Stimulated activated CD4-positive, alpha-beta T cell treated with anti-CD3 and anti-CD28 coated beads, Interleukin-2, amount 100 ng/mL, for 24 hours (primary cell): Measurements from ENCODE around the gene WWOX.

ENCODE experiments used
- DNase-seq, 2 donors: peaks; one replicate each; pipeline ENCODE4 v3.0.0-alpha.2; 2020

WWOX gene

GRCh38 chr16:78785218-78785617 is 685.8 kb downstream of the WWOX start:
- no peak for DNase-seq

GRCh38 chr16:78786635-78787034 is 687.2 kb downstream of the WWOX start:
- DNase-seq = no peak

GRCh38 chr16:78788276-78788675 is 688.8 kb downstream of the WWOX start:
- DNase-seq = no peak

- DNase-seq = no peak
Measured at GRCh38 chr16:78788696-78789095, 689.2 kb downstream of the WWOX start.

GRCh38 chr16:78789561-78789960 is 690.1 kb downstream of the WWOX start:
- DNase-seq = no peak

- DNase-seq = no peak
Measured at GRCh38 chr16:78791011-78791410, 691.6 kb downstream of the WWOX start.

GRCh38 chr16:78791926-78792325 is 692.5 kb downstream of the WWOX start:
- no peak for DNase-seq

GRCh38 chr16:78792952-78793351 is 693.5 kb downstream of the WWOX start:
- DNase-seq = no peak

GRCh38 chr16:78794581-78795250 is 695.3 kb downstream of the WWOX start:
- no peak for DNase-seq

GRCh38 chr16:78795433-78795832 is 696.0 kb downstream of the WWOX start:
- DNase-seq = no peak

GRCh38 chr16:78796221-78796866 is 696.9 kb downstream of the WWOX start:
- peak in 1 of 2 donors; percentile 33 for DNase-seq

GRCh38 chr16:78799429-78799828 is 700.0 kb downstream of the WWOX start:
- DNase-seq = no peak

GRCh38 chr16:78800523-78800922 is 701.1 kb downstream of the WWOX start:
- no peak for DNase-seq

- DNase-seq = no peak
Measured at GRCh38 chr16:78804058-78804735, 704.7 kb downstream of the WWOX start.

GRCh38 chr16:78805556-78805955 is 706.1 kb downstream of the WWOX start:
- no peak for DNase-seq

GRCh38 chr16:78811247-78811646 is 711.8 kb downstream of the WWOX start:
- DNase-seq = no peak

GRCh38 chr16:78812582-78812981 is 713.1 kb downstream of the WWOX start:
- DNase-seq = no peak

- no peak for DNase-seq
Measured at GRCh38 chr16:78813661-78814311, 714.3 kb downstream of the WWOX start.

- no peak for DNase-seq
Measured at GRCh38 chr16:78815713-78816112, 716.3 kb downstream of the WWOX start.

- no peak for DNase-seq
Measured at GRCh38 chr16:78816499-78817195, 717.2 kb downstream of the WWOX start.

- no peak for DNase-seq
Measured at GRCh38 chr16:78817200-78817739, 717.8 kb downstream of the WWOX start.

- no peak for DNase-seq
Measured at GRCh38 chr16:78821335-78821734, 721.9 kb downstream of the WWOX start.

- no peak for DNase-seq
Measured at GRCh38 chr16:78822509-78822908, 723.1 kb downstream of the WWOX start.
